NOMO-1 (cell line): ENCODE data around the gene ERBB4.
"Not testable (repeated sequence)": the region's sequence is repeated elsewhere in the genome, so short reads cannot be mapped to it uniquely, and the experiment has no call there.

Experiments
- DNase-seq, 2 experiments: peaks; one replicate each; lab custom pipeline; 2025; ENCODE audit not compliant: unreplicated experiment in 2 of 2; lab: John Stamatoyannopoulos, UW

ERBB4 gene

DNA sequence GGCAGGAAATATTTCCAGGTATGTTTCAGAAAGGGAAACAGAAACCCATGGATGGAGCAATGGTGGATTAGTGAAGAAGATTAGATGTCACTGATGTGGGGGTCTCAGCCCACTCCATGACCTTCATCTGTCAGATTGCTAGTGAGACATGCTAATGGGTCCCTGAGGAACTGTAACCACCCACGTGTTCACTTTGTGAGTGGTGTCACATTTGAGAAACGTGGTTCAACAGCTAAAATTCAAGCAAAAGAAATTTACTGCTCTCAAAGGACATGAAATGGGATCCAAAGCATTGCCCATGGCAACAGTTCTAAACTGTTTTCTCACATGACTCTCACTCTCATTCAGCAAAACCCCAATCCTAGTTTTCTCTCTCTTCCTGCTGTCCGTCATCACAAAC is 776.1 kb downstream of the ERBB4 start:
- DNase-seq: no peak

DNA sequence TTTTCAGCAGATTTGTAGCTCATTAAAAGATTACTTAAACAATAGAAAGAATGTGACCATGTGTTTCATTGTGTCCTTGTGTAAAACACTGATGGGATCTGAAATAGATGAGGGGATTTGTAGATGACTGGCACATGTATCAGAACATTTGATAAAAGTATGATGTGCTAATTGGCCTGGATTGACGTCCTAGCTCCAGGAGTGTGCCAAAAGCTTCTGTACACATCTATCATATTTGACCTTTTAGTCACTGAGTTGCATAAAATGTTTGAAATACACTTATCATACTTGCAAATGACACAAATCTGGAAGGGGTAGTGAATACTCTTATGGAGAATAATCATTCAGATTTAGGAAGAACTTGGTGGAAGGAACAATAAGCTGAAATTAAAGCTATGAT is 778.5 kb downstream of the ERBB4 start:
- DNase-seq: no peak

DNA sequence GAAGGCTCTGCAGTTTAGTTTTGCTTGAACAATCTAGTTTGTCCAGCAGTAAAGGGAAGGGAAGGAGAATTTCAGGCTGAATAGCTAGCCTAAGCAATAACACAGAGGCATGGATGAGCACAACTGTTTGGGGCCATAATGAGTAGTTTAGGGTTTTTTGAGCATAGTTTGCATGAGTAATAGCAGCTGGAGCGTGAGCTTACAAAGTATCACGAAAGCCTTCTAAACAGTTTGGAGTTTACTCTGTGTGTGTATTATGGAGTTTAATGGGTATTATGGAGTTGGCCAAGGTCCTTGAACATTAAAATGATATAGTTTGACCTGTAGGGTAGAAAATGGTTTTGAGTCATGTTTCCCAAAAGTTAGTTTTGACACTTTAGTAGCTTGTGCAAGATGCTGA is 782.3 kb downstream of the ERBB4 start:
- DNase-seq: no peak

DNA sequence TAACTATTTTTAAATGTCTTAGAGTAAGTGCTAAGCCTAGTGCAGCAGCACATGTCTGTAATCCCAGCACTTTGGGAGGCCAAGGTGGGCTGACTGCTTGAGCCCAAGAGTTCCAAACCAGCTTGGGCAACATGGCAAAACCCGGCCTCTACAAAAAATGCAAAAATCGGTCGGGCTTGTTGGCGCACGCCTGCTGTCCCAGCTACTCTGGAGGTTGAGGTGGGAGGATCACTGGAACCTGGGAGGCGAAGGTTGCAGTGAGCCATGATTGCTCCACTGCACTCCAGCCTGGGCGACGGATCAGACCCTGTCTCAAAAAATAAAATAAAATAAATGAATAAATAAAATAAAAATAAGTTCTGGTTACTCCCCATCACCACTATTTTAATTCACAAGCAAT is 783.4 kb downstream of the ERBB4 start:
- no peak for DNase-seq

DNA sequence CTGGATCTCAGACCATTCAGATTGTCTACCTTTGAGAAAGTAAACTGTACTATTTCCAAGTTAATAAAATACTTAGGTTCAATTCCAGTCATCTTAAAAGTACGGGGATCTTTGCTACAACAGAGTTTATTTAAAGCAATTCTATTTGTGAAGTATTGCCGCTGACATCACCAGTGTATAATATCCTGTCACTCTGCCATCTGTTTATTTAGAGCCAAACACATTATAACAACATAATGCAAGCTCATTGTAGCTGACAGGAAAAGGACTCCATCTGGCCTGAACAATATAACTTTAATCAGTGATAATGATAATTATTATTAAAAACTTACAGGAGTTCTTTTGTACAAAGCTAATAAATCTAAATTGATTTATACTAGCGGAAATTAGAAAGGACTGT is 786.8 kb downstream of the ERBB4 start:
- DNase-seq: no peak

DNA sequence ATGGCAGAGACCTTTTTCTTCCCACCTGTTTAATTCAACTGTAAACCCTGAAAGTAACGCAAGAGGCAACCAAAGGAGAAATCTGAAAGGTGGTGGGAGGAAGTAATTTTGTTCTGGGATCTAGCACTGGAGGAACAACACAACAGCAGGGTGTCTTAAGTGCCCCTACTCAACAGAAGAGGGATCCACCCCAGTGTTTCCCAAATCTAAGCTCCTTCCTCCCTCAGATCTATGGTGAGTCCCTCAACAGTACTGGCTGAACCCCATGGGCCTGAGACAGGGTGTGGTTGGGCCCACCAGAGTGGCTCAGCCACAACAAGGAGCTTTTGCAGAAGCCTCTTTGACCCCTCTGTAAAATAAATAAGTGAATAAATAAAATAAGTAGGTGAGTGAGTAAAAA is 790.3 kb downstream of the ERBB4 start:
- DNase-seq: no peak

DNA sequence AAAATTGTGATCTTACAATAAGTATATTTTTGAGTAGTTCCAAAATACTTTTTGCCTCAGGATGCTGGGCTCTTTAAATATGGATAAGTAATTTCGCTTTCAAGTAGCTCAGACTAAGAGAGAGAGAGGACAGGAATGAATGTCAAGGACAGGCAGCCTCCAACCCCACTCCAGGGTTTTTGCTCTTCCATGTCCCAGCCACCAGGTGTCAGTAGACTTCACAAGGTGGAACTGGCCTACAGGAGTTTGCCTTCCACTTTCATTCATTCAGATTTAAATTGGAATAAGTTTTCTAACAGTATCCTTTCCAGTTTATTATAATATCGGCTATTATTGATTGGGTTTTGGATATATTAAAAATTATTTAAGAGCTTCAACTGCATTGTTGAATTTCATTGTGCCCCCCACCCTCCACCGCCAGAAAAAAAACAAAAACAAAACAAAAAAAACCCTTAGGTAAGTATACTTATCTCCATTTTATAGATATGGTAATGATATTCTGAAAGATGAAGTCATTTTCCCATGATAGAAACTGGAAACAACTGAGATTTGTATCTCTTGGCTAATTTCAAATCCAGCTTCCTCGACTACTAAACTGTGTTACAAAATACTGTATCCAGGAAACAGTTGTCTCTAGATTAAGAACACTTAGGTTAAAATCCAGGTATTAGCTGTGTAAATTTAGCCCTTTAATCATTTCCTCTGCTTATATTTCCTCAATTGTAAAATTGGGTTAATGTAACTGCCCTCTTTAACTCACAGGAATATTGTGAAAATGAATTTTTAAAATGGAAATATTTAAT is 793.1 kb downstream of the ERBB4 start:
- DNase-seq: peak; percentile 22 to 51

DNA sequence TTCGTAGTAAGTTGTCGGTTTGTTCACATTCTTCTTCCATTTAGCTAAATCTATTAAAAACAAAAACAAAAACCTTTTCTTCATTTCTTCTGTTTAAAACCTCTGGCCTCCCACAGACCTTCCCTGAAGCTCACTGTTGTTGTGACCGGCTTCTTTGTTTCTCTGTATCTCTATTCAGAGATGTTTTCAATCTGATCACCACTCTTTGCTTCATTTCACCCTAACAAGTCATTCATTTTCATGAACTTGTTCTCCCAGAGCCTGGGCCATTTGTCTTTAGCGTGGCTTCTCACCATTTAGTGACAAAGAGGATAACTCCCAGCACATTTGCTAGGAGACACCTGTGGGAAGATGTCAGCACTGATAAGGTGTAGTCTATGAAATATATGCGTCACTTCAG is 794.2 kb downstream of the ERBB4 start:
- DNase-seq: no peak

DNA sequence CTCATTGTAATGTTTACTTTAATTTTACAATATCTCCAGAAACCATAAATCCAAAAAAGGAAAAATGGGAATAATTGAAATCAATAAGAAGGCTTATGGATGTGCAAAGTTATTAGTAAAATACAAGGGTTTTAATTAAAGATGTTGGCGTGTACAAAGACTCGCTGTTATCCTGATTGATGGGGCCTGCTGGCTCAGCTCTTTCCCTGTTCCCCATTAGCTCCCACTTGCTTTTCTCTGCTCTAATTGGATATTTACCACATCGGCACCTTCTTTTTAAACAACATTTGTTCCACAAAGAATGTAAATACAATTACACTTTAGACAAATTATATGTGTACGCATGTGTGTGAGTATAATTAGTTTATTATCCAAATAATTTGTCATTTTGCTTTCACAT is 796.6 kb downstream of the ERBB4 start:
- no peak for DNase-seq

DNA sequence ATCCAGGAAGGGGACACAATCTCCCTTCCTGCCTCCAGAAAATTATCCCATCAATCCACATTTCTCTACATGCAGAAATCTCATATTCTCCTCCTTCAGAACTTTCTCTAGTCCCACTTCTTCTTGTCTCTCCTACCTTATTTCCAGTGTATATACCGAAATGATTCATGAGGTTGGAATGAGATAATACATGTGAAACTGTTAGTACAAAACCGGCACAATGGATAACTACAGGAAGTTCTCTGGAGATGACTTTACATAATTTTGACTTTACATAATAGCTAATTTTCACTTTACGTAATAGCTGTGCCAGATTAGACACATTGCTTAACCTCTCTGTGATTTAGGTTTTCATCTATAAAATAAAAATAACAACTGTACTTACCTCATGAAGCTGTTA is 801.3 kb downstream of the ERBB4 start:
- peak; percentile 10 to 34 for DNase-seq

DNA sequence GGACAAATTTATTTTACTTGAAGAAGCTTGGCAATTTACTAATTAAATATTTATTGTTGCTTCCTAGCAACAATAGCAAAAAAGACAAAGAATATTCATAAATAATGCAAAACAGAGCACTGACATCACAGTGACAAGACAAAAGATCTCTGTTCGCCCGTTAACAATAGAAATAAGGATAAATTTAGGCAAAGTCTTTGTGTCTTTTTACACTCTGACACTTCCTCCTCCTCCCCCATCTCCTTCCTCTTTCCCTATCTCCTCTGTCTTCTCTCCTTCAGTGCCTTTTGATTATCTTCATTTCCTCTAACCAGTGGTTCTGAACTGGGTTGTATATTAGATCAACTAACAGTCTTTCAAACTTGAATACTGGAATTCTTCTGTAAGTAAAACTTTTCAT is 808.4 kb downstream of the ERBB4 start:
- peak in 1 of 2 experiments; percentile 4 for DNase-seq

DNA sequence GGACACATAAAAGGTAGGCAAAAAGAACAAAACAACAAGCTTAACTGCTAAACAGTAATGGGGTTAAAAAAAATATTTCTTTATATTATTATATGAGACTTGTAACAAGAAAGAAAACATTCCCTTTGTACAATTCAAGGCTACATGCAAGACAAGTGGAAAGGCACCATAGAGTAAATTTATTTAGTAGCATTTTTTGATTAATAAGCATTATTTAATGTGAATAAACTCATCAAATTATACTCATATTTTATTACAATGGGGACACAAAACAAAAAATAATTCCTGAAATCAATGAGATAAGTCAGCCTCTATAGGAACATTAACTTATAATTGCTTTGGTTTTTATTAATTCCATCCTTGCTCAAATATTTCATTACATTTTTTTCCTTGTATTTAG is 809.2 kb downstream of the ERBB4 start:
- DNase-seq: no peak

DNA sequence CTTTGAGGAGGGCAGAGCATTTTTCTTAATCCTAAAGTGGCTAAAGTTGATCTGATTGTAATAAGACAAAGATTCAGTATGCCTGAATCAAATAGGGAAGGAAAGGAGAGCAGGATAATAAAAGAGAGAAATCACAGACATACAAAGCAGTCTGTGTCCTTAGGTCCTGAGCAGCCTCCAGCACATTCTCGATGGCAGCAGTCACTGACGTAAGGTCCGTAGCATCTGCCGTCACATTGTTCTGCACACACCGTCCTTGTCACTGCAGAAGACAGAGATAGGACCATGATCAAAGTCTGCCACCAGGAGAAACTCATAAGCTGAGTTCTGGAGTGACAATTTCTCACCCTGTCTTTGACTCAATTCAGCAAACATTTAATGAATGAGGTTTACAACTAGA is 813.7 kb downstream of the ERBB4 start:
- DNase-seq: no peak

DNA sequence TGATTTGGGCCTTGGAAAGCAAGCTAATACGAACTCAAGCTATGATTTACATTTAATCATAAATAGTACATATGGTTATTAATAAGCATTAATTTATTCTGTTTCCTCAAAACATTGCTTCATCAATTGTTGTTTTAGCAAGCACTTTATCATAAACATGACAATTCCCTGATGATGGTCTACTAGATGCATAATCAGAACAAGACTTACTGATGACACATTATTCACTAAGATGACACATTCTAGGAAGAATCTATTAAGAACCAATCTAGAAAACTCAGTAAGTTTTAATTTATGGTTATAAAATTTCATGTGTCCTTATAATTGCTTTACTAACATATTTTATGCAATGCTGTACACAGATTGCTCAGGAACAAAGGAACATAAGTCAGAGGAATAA is 815.2 kb downstream of the ERBB4 start:
- DNase-seq: no peak

DNA sequence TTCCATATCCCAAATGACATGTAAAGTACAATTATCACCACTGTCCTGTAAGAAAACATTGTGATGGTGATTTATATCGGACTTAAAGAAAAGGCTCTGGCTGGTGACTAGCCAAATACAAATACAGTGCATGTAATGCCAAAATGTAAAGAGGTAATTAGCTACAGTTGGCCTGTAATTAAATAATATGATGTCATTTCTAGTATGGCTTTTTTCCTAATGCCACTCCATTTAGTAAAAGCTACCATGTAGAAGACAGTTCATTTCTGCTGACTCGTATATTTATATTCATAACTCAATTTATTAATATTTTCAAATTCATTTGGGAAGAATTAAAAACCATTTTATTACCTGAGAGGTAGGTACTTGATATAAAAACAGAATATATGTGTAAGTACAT is 815.7 kb downstream of the ERBB4 start:
- no peak for DNase-seq

DNA sequence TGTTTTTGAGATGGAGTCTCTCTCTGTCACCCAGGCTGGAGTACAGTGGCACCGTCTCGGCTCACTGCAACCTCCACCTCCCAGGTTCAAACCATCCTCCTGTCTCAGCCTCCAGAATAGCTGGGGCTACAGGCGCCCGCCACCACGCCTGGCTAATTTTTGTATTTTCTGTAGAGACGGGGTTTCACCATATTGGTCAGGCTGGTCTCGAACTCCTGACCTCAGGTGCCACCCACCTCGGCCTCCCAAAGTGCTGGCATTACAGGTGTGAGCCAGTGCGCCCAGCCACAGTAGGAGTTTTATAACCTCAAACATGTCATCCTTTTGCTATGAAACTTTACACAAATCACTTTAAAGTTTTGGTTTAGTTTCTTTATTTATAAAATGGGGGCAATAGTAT is 816.7 kb downstream of the ERBB4 start:
- DNase-seq: not testable (repeated sequence)

DNA sequence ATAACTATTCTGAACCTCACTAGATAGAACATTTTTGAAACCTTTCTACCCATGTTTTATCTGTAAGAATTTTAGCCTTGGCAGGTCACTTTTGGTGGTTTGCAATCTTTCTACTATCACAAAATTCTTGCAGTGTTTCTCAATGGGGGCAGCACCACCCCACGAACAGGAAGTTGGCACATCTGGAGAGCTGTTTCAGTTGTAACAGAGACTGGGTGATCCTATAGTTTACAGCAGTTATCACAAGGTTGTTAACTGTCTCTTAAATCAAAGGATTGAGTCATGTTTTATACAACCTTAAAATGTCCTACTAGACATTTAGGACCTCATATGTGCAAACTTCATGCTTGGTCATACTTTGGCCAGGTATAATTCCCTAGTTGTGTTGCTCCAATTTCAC is 829.2 kb downstream of the ERBB4 start:
- peak; percentile 90 to 91 for DNase-seq

DNA sequence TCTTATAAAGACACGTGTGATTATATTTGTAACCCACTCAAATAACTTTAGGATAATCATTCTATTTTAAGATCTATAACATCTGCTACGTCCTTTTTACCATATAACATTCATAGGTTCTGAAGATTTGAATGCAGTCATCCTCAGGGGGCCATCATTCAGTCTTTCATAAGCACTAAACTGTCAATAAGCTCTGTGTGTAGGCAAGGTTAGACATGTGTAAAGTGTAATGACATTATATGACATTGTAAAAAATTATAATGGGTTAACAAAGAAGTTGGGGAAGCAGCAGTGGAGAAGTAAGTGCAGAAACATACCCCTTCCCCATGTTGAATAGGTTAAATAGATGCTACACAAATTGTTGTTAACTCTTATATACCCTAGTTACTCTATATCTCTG is 845.9 kb downstream of the ERBB4 start:
- DNase-seq: no peak

DNA sequence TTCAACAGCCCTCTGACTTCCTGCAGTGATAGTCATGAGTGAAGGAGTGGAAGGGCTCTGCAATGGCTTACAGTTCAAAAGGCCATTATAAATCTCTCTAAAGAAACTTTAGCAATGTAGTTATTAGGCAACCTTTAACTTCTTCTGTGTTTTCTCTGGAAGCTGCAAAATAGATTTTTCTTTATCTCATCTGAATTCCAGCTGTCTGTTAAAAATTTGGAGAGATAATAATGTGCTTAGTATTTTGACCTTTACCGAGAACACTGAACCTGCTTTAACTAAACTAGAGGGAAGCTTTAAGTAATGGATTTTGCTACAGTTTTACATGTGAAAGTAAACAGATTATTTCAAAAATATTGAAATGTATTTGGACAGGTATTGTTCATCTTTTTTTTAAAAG is 847.9 kb downstream of the ERBB4 start:
- DNase-seq: no peak

DNA sequence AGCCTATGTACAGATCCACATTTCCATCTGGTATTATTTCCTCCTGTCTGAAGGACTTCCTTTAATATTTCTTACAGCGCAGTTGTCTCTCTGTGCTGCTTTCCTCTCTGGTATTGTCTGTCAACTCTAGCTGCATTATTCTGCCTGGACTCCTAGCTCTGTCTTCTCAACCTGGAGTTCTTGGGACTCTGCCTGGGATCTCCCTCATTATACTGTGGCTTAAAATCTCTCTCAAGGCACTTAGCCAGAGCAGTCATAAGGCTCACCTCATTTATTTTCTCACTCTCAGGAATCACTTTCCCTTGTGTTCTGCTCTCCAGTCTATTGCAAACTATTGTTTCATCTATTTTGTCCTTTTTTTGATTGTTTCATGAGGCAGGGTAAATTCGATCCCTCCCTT is 850.4 kb downstream of the ERBB4 start:
- no peak for DNase-seq

DNA sequence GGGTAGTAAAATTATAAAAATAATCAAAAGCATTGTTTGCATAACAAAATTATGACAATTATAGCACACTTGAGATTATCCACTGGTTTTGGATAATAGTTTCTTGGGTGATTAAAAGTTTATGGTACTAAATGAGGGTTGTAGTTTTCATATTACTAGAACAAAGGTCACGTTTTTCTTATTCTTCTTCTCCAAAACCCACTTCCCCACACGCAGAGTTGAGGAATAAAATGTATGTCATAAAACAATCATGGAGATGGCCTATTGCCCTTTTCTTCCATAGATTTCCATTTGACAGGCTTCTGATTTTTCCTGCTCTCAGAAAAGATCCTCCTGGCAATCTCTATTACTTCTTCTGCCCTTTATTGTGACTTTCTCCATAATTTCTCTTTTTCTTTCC is 863.9 kb downstream of the ERBB4 start:
- no peak for DNase-seq

DNA sequence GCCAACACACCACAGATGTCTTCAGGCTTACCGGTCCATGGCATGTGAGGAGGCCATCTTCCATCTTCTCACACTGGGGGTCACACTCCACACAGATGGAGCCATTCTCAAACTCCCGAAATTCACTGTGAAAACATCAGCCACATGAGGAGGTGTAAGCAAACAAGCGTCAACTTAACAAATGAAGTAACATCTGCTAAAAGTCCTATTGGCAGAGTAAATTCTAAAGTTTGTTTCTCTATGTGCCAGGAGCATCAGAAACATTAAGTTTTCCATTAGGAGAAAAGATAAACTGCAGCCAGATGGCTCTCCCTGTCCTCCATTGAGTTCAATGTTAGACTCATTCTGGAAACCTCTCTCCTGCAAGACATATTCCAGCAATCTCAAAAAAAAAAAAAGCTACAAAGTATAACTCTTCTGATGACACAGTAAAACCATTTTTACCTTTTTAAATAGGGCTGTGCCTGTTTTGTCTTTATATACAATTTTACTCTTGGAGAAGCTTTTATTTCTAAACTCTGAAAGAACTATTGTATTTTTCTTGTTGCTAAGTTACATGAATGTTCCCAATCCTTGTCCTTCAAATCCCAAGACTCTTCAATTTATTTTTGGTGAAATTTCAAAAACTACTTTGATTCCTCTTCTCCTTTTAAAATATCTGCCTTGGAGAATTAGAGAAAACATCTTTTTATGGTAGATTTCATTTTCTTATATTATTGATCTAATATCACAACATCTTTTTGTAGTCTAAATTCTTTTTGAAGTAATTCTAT is 865.3 kb downstream of the ERBB4 start:
- DNase-seq: no peak
